Measurements from ENCODE around the gene SPINK4.

GRCh38 chr9:33198165-33198564 lies 41.8 kb upstream of the SPINK4 start:
- TF ChIP-seq POLR2A (IDR thresholded peaks at IDR 0.05): no peak
- TF ChIP-seq EP300 (IDR thresholded peaks at IDR 0.05): no peak
- TF ChIP-seq CTCF (IDR thresholded peaks at IDR 0.05): no peak
